GM12891 (cell line): ENCODE results near the gene ADCY1.

Experiments
- POLR2AphosphoS5 ChIP-seq: IDR thresholded peaks from 2 replicates; pipeline ENCODE4 v1.6.1; 2011; ENCODE audit warnings: low read depth, low read length, control low read depth
- TAF1 ChIP-seq: IDR thresholded peaks from 2 replicates; pipeline ENCODE4 v1.6.1; 2011; ENCODE audit warnings: low read depth, low read length, control low read depth

- no peak for TF ChIP-seq TAF1
- no peak for TF ChIP-seq POLR2AphosphoS5
These were observed 114.2 kb downstream of the ADCY1 start for GRCh38 chr7:45688382-45688781.
